Endothelial cell of umbilical vein (primary cell): Measurements from ENCODE around the gene CD93. TPM values are rescaled to one million over a fixed set of nuclear protein-coding genes. Genes with fewer than 3 reads are reported as not detected.
A peak's percentile ranks its signal among the peaks of the same experiment; 100 is the strongest.

Source experiments
- BruUV-seq: library from RNA; stranded (reverse); fragments of 400-500 nt; replicated peaks from 2 replicates; lab custom pipeline; 2021; lab: Mats Ljungman, UMichigan
- CTCF ChIA-PET: fragments of 300-600, 350-600 bp; sonication (Branson Sonifier 250); formaldehyde crosslinking; loops from one replicate; lab custom pipeline; 2021; ENCODE audit warnings: antibody characterized with exemption, inconsistent platforms; lab: Charles Lee
- POLR2A ChIA-PET: fragments of 300-600, 350-600 bp; sonication (Branson Sonifier 250); formaldehyde crosslinking; loops from one replicate; lab custom pipeline; 2021; ENCODE audit warnings: antibody characterized with exemption, inconsistent platforms; lab: Charles Lee
- DNase-seq: peaks from one replicate; pipeline ENCODE4 v3.0.0-alpha.2; 2011; ENCODE audit warnings: low read depth, low spot score
- FAIRE-seq: peaks from 2 replicates; lab custom pipeline; 2011; peaks lifted over from hg19 to GRCh38; lab: Jason Lieb, UNC
- H2AFZ ChIP-seq: 2 replicates; pipeline ENCODE4 v1.6.0; 2012; ENCODE audit warnings: low read depth, low read length, control low read depth, inconsistent platforms
- H3K27ac ChIP-seq: 2 replicates; pipeline ENCODE4 v1.5.1; 2011; ENCODE audit warnings: low read depth, mild to moderate bottlenecking, control low read depth, low read length, moderate library complexity; ENCODE audit not compliant: insufficient read depth
- H3K27me3 ChIP-seq, 2 experiments: 2 replicates each; pipeline versions ENCODE4 v1.6.0 to v1.6.1; 2011; ENCODE audit warnings: low read length in 2 of 2, mixed read lengths in 1 of 2; ENCODE audit not compliant: control insufficient read depth in 2 of 2, insufficient read depth in 2 of 2
- H3K36me3 ChIP-seq, 2 experiments: 2 replicates in 1 of 2; 3 replicates in 1 of 2; pipeline ENCODE4 v1.5.1; 2011; ENCODE audit warnings: low read length in 2 of 2, mild to moderate bottlenecking in 1 of 2, moderate library complexity in 1 of 2; ENCODE audit not compliant: control insufficient read depth in 2 of 2, insufficient read depth in 2 of 2; ENCODE audit errors: extremely low read depth in 1 of 2
- H3K4me1 ChIP-seq: 3 replicates; pipeline ENCODE4 v1.5.1; 2011; ENCODE audit warnings: mild to moderate bottlenecking, low read length; ENCODE audit not compliant: control insufficient read depth, insufficient read depth; ENCODE audit errors: extremely low read depth
- H3K4me2 ChIP-seq: 2 replicates; pipeline ENCODE4 v1.6.1; 2011; ENCODE audit warnings: low read length, control low read depth, mixed read lengths; ENCODE audit not compliant: insufficient read depth
- H3K4me3 ChIP-seq, 3 experiments: fragments of 200-600 bp in 1 of 3; sonication (generic), shearing (Covaris generic) in 1 of 3; replicated peaks in 1 of 3; 2 replicates each; pipeline ENCODE4 v1.5.1; 2011 to 2016; ENCODE audit warnings: control low read depth in 3 of 3, low read length in 3 of 3, mild to moderate bottlenecking in 2 of 3, inconsistent platforms in 1 of 3, low read depth in 1 of 3, moderate library complexity in 1 of 3; ENCODE audit not compliant: insufficient read depth in 1 of 3
- H3K79me2 ChIP-seq: 2 replicates; pipeline ENCODE4 v1.6.0; 2012; ENCODE audit warnings: low read length, inconsistent platforms; ENCODE audit not compliant: control insufficient read depth, insufficient read depth
- H3K9ac ChIP-seq: replicated peaks from 2 replicates; pipeline ENCODE3; 2011; ENCODE audit warnings: low read length, control low read depth; ENCODE audit not compliant: insufficient read depth; ENCODE audit errors: extremely low read depth
- H3K9me1 ChIP-seq: replicated peaks from 3 replicates; pipeline ENCODE4 v1.6.0; 2011; ENCODE audit warnings: mild to moderate bottlenecking, low read length; ENCODE audit not compliant: control insufficient read depth, insufficient read depth; ENCODE audit errors: extremely low read depth
- H3K9me3 ChIP-seq: replicated peaks from 2 replicates; pipeline ENCODE4 v1.5.1; 2012; ENCODE audit warnings: low read length, inconsistent platforms; ENCODE audit not compliant: control insufficient read depth, insufficient read depth
- H4K20me1 ChIP-seq: replicated peaks from 2 replicates; pipeline ENCODE3; 2011; ENCODE audit warnings: mild to moderate bottlenecking, low read length; ENCODE audit not compliant: control insufficient read depth, insufficient read depth; ENCODE audit errors: extremely low read depth
- CTCF ChIP-seq, 2 donors: IDR thresholded peaks; 1 replicate in 1 of 2; 2 replicates in 1 of 2; pipeline ENCODE4 v1.5.1; 2011; ENCODE audit warnings: low read length in 2 of 2, mild to moderate bottlenecking in 2 of 2, moderate library complexity in 2 of 2, control low read depth in 1 of 2, inconsistent platforms in 1 of 2, low read depth in 1 of 2; ENCODE audit not compliant: insufficient read depth in 1 of 2; ENCODE audit errors: extremely low read depth in 1 of 2
- EZH2 ChIP-seq: IDR thresholded peaks from 2 replicates; pipeline ENCODE4 v1.6.1; 2012; ENCODE audit warnings: borderline replicate concordance, low read depth, mild to moderate bottlenecking, moderate library complexity, low read length, inconsistent platforms; ENCODE audit not compliant: severe bottlenecking
- FOS ChIP-seq: IDR thresholded peaks from 2 replicates; pipeline ENCODE4 v1.6.1; 2011; ENCODE audit warnings: mild to moderate bottlenecking, low read length, moderate library complexity, borderline replicate concordance; ENCODE audit not compliant: insufficient read depth
- GATA2 ChIP-seq: IDR thresholded peaks from 2 replicates; pipeline ENCODE4 v1.7.0; 2011; ENCODE audit warnings: low read depth, mild to moderate bottlenecking, moderate library complexity, mixed read lengths, low read length; ENCODE audit not compliant: insufficient read length, insufficient read depth
- JUN ChIP-seq: IDR thresholded peaks from 2 replicates; pipeline ENCODE4 v1.6.1; 2011; ENCODE audit warnings: borderline replicate concordance, low read depth; ENCODE audit not compliant: insufficient read length, insufficient read depth
- MYC ChIP-seq: IDR thresholded peaks from one replicate; pipeline ENCODE4 v1.6.1; 2011; ENCODE audit warnings: mild to moderate bottlenecking, low read depth, low read length
- POLR2A ChIP-seq: IDR thresholded peaks from 2 replicates; pipeline ENCODE4 v1.6.1; 2012; ENCODE audit warnings: low read depth, mild to moderate bottlenecking, control low read depth, low read length
- POLR2AphosphoS5 ChIP-seq: IDR thresholded peaks from 2 replicates; pipeline ENCODE4 v1.6.1; 2012; ENCODE audit warnings: low read depth, mild to moderate bottlenecking, control low read depth, low read length, moderate library complexity; ENCODE audit not compliant: insufficient read depth
- dilution Hi-C: fragments of 300-500 bp; cut with MboI; formaldehyde crosslinking; loops from one replicate; pipeline ENCODE4 v1.15.0; 2019; ENCODE audit warnings: low sequenced_read_pairs; ENCODE audit not compliant: extremely low pct_ligation_motif_present
- intact Hi-C: fragments of 100-400 bp; cut with micrococcal nuclease; formaldehyde crosslinking; loops from one replicate; pipeline ENCODE4 v1.10.0; 2022
- polyA plus RNA-seq, 4 experiments: library from polyadenylated mRNA; depleted of rRNA in 3 of 4; stranded (reverse) in 3 of 4; unstranded in 1 of 4; fragments of >200 nt; gene quantifications; 2 replicates each; pipeline versions ENCODE4 v1.2.1 to v1.2.3, GENCODE V29; 2011 to 2012; ENCODE audit warnings: missing spikeins in 1 of 4
- total RNA-seq: library from RNA; stranded (reverse); gene quantifications from 2 replicates; pipeline ENCODE4 v1.2.3, GENCODE V29; 2021

Gene CD93
- total and polyA plus RNA-seq, 2 donors (not counting 3 experiments of a cell fraction or from before 2014, with no cell fraction given) = 180 to 413 TPM

GRCh38 chr20:23090878-23091277, 4.8 kb upstream of the CD93 start:
- CTCF ChIA-PET = interaction anchor here (0.8 to 1.0 kb wide), 4 partner anchors 12 to 250 kb away, joined by 3 to 5 read pairs (median 4); no protein-coding TSS in a partner anchor
- H3K9me1 ChIP-seq = no peaks in the 10 kb centered on the region
- no peak overlapping the region for H3K27ac ChIP-seq
- no peaks in the 10 kb centered on the region for H3K27me3 ChIP-seq
- DNase-seq = no peak
- H3K9ac ChIP-seq = no peak overlapping the region
- BruUV-seq = no TSS peak
- H3K79me2 ChIP-seq = peaks cover under 1% of the 10 kb centered on the region
- intact Hi-C loops (no loop called here), dilution Hi-C loops (no loop called here)
- H4K20me1 ChIP-seq = no peaks in the 10 kb centered on the region
- H3K4me2 ChIP-seq = no peak overlapping the region
- H3K9me3 ChIP-seq = no peaks in the 10 kb centered on the region
- H3K4me3 ChIP-seq = no peak overlapping the region
- H3K4me1 ChIP-seq = peaks cover 55% of the 10 kb centered on the region
- POLR2A ChIA-PET = no interaction called here
- TF ChIP-seq FOS (no peak), EZH2 (no peak), POLR2AphosphoS5 (no peak), CTCF (IDR thresholded peaks at IDR 0.05; ENCODE audit: extremely low read depth in 1 of 2, insufficient read depth in 1 of 2, low read depth in 1 of 2, low read length in 2 of 2) (no peak), POLR2A (no peak), JUN (no peak), GATA2 (no peak), MYC (no peak)
- no peaks in the 10 kb centered on the region for H3K36me3 ChIP-seq
- no peak overlapping the region for H2AFZ ChIP-seq
- peak; percentile 59 for FAIRE-seq
